Stimulated activated CD4-positive, alpha-beta T cell treated with anti-CD3 and anti-CD28 coated beads, Interleukin-2, amount 100 ng/mL, for 4 hours (primary cell): Measurements from ENCODE around the gene FIGNL2.
A peak's percentile ranks its signal among the peaks of the same experiment; 100 is the strongest.
"Not testable (repeated sequence)": the region's sequence is repeated elsewhere in the genome, so short reads cannot be mapped to it uniquely, and the experiment has no call there.

Experiments
- DNase-seq: peaks from one replicate; pipeline ENCODE4 v3.0.0-alpha.2; 2020; ENCODE audit warnings: low read depth

FIGNL2 gene

DNA sequence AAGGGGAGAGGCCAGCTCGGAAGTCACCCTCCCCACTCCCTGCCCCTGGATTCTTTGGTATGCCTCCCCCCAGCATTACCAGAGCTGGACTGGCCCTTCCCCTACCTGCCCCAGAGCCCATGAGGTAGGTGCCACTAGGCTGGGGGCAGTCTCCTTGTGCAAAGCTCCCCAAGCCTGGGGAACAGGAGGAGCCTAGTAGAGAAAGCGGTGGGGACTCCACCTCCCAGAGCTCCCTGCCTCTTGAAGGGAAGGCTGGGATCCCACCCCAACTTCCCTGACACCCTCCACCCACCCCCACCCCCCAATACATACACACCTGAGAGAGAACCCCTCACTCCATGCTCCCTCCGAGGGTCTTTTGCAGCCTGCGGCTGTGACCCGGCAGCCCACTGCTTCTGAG lies 30.4 kb downstream of the FIGNL2 start:
- no peak for DNase-seq

DNA sequence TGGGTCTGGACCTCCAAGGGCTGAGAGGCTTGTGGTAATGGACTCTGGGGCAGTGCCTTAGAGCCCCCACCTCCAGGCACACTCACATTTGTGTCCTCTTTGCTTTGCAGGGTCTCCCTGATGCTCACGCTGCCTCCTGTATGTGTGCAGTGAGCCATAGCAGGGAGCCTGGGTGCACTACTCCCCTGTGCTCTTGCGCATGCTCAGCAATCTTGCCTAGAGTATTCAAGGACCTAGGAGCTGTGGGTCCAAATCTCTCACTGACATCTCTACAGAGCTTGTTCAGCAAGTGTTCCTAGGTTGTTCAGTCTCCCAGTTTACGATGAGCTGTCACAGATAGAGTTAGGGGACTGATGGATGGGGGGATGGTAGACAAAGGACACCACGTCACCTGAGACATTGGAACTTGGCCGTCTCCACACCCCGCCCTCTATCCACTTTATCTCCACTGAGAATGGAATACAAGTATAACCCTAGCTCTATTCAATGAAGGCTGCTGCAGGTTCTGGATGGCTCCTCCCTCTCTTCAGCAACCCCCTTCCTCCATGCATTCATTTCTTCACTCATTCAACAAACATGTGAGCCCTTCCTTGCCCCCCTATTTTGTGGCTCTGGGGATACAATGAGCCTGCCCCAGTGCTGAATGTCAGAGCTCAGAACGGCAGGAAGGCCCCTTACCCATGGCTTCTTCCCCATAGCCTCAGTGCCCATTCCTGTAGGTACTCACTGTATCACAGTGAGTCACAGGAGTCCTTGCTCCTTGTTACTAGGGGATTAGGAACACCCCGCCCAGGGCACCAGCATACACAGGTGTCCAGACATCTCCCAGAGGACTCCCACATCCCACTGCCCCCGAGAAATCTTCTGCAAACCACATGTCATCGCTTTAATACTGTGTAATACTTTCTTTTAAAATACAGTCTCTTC lies 31.2 kb downstream of the FIGNL2 start:
- no peak for DNase-seq

DNA sequence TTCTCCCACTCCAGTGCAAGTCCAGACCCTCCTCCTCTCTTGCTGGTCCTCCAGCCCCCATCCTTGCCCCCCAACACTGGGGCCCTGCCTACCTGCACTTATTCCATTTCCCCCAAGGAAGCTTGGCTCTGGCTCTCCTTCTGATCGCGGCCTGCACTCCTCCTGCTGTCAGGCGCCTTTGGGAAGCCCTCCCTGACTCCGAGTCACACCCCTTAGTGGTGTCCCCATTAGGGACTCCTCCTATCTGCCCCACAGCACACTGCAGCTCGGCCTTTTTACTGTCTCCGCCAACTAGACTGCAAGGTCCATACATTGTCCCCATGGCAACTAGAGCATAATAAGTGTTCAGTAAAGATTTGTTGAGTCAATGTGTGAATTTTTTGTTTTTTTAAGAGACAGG lies 32.9 kb downstream of the FIGNL2 start:
- DNase-seq = no peak

DNA sequence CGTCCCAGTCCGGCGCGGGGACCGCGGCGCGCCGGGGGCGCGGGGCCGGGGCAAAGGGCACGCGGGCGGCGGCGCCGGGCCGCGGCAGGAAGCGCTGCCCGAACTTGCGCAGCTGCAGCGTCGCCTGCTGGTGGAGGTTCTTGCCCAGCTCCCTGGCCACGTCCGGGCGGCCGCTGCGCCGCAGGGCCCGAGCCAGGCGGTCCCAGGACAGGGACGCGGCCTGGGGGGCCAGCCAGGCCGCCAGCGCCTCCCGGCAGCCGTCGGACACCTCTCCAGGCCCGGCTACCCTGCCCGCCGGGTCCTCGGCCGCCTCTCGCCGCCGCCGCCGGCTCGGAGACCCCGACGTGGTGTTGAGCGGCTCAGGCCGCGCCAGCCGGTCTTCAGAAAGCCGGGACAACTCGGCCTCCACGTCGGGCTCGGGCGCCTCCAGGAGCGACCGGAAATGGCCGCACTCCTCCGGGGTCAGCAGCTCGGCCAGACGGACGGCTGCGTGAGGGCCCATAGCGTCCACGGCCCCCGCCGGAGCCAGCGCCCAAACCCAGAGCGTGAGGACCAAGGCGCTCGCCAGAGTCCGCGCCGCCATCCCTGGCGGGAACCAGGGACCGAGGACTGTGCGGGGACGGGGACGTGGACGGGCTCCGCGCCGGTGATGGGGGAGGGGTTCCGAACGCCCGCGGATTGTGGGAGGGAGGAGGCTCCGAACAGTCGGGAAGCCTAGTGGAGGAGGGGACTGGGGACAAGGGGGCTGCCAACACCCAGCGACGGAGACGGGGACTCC lies 34.0 kb downstream of the FIGNL2 start:
- DNase-seq = peak; percentile 44

DNA sequence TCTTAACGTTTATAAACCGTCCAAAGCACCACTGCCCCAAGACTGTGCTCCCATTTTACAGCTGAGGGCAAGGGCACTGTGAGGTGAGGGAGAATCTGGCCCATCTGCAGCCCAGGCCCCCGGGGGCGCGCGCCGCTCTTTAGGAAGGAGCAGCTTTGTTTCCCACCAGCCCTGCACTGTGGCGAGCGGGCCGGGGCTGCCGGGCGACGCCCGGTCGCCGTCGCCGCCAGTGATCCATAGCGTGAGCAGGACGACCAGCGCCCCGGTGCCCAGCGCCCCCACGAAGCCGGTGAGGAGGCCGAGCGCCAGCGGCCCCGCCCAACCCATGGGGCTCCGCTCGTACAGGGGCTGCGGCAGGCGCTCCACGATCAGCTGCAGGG lies 34.6 kb downstream of the FIGNL2 start:
- DNase-seq = no peak

DNA sequence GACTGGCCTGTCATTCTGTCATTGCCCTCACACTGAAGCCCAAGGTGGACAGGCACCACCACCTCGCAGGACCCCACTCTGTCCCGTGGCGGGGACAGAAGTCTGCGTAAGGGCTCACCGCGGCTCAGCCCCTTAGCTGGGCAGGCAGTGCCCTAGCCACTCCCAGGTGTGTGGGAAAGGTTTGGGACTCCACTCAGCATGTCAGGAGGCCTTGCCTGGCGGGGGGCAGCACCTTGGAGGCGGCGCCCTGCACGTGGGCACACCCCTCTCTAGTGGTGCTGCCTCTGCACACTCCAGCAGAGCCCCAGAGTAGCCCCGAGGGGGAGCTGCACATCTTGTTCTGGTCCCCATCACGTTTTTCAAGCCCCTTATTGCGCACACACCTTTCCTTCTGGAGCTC lies 35.6 kb downstream of the FIGNL2 start:
- DNase-seq = no peak

DNA sequence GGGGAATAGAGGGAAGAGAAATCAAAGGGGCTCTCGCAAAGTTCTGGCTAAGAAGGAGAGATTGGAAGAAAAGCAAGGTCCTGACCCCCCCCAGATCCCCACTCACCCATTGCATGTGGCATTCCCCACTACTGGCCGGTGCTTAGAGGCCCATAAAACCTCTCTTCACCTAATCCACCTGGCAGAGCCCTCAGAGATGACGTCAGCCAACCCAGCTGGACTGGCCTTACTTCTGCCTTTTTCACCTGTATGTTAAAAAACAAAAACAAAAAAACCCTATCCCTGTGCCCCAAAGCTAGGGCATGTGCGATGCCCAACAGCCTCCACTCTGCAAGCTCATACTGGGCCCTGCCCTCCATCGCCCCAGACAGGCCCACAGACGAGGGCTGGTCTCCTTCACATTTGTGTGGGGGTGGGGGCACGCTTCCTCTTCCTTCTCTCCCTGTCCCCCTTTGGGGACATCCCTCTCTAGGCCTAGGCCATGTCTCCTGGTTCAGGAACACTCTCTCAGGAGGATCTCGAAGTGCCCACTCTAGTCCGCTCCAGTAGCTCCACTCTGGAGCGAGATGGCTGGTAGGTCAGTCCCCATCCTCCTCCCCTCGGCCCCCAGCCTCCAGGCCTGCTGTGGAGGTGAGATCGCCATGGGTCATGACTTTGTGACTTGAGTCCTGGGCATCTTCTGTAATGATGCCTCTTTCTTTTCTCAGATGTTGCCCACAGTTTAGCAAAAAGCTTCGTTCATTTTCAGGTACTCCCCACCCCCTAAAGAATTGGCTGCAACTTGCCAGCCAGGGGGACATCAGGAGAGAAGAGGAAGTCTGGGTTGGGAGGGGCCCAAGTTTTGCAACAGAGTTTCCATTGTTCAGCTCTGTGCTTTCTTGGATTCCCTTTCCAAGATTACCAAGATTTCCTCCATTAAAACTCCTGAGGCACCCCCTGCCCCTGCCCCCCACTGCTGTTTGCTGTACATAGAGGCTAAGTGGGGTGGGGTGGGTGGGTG lies 37.0 kb downstream of the FIGNL2 start:
- DNase-seq = no peak

DNA sequence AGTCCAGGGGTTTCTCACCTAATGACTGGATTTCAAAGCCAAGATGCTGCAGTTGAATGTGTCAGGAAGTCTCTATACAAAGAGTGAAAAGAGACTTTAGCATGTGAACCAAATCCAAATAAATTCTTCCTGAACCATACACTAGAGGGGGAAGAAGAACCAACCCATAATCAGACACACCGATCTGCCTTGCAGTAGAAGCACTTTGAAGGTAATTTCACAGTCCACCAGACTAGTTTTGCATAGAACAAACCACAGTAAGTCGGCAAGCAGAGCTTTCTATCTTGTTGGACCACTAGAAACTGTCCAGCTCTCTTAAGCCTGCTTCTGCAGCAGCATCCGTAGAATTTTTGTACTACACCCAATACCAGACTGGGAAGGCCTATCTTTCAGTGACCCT lies 39.3 kb downstream of the FIGNL2 start:
- DNase-seq = no peak

DNA sequence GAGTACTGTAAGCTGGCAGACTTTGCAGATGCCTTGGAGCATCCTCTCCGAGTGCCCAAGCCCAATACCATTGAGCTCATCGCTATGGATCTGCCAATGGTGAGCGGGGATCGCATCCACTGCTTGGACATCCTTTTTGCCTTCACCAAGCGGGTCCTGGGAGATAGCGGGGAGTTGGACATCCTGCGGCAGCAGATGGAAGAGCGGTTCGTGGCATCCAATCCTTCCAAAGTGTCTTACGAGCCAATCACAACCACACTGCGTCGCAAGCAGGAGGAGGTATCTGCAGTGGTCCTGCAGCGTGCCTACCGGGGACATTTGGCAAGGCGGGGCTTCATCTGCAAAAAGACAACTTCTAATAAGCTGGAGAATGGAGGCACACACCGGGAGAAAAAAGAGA lies 41.6 kb downstream of the FIGNL2 start:
- DNase-seq = no peak

DNA sequence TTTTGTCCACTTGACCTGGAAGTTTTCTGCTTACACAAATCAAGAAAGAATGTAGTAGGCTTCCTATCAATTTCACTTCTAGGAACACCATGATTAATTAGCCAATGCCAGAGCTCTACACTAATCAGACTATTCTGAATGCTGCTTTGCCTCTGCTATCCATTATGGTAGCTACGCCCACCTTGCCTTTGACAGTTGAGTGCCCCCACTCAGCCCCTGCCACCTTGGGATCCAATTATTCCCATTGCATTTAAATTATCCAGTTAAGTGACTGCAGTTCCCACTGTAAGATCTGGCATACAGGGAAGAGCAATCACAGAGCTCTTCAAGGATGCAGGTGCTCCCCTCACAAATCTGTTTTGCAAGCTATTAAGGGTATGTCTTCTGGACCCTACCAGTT lies 47.5 kb downstream of the FIGNL2 start:
- DNase-seq = no peak

DNA sequence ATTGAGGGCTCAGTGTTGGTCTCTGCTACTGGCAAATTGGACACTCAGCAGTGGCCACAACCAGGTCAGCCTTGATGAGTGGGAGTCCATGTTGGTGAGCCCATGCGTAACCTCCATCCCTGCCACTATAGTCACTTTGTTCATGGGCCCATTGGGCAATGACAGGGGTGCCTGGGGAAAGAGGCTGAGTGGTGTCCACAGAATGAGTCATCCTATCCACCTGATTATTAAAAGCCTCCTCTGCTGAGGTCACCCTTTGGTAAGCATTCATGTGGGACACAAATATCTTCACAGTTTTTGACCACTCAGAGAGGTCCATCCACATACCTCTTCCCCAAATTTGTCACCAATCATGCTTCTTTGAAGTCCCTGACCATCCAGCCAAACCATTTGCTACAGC lies 50.0 kb downstream of the FIGNL2 start:
- DNase-seq = no peak

DNA sequence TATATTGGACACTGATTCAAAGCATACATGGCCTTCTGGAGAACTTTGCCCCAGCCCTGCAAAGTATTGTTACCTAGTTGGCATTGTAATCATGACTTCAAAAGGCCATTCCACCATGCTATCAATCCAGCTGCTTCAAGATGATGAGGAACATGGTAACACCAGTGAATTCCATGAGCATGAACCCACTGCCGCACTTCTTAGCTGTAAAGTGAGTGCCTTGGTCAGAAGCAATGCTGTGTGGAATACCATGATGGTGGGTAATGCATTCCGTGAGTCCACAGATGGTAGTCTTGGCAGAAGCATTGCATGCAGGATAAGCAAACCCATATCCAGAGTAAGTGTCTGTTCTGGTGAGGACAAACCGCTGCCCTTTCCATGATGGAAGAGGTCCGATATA lies 50.5 kb downstream of the FIGNL2 start:
- not testable (repeated sequence) for DNase-seq

DNA sequence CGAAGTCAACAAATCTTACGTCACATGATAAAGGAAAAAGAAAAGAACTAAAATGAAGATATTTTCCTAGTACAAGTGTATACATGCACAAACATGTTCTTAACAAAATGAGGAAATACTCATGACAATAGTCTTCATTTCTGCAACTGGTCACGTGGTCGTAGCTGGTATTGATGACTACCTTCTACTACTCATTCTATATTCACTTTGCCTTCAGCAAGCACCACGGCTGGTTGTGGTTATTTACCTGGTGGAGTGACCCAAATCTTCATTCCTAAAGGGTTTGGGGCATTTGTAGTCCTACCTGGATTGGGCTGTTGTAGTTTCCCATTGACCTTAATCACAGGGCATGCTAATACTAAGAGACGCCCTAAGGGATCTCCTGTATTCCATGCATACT lies 51.2 kb downstream of the FIGNL2 start:
- DNase-seq = no peak

DNA sequence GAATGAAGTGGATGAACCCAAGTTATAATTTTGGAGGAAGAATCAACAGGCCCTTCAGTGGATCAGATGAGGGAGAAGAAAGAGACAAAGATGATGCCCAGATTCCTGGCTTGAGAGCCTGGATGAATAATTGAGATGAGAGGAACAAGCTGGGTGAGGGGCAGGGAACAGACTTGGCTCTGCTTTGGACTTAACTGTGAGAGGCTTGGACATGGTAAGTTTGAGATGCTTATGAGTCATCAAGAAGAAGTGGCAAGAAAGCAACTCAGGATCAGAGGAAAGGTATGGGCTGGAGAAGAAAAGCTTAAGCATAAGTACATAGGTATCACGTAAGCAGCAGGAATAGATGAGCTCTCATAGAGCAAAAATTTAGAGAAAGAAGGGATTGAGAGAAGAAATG lies 55.3 kb downstream of the FIGNL2 start:
- DNase-seq = no peak

DNA sequence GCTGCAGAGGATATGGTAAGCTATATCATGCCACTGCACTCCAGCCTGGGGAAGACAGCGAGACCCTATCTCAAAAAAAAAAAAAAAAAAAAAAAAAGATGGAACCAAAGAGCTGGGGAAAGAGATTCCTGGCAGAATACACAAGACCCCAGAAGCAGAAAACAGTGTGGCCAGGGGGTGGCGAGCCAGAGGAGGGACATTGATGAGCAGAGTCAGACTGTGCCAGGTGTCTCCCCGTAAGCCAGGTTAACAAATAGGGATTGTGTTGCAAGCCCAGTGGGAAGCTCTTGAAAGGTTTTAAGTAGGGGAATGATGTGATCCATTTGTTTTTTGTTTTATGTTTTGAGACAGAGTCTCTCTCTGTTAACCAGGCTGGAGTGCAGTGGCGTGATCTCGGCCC lies 56.1 kb downstream of the FIGNL2 start:
- no peak for DNase-seq

DNA sequence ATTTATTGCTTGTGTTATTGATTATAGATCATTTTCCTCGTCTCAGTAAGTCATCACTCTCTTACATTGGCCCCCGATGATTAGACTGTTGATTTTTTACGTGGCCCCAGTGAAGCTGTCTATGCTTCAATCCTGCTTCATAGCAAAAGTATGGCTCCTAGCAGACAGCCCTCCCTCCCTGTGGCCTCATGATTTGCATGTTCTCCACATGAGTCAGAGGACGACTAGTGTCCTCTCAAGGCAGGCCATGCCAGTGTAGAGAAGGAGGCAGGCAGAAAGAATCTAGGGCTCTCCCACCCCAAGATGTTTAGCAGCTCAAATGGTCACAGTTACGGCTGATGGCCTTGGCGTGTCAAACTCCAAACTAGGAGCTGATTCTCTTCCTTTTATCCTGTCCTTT lies 59.6 kb downstream of the FIGNL2 start:
- no peak for DNase-seq

DNA sequence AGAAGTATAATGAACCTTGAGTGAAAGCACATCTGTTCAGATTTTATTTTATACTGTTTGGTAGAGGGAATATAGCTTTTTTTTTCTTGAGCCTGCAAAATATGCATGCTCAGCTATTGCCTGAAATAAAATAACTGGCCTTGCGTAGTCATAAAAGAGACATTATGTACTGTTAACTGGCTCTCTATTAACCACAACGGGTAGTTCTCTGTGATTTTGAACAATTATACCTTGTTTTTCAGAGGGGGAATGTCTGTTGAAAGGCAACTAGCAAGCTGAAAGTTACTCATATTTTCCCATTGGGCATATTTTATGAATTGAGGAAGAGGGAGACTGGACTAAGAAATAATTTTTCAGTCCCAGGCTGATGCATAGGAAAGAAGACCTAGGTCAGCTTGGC lies 62.6 kb downstream of the FIGNL2 start:
- no peak for DNase-seq

DNA sequence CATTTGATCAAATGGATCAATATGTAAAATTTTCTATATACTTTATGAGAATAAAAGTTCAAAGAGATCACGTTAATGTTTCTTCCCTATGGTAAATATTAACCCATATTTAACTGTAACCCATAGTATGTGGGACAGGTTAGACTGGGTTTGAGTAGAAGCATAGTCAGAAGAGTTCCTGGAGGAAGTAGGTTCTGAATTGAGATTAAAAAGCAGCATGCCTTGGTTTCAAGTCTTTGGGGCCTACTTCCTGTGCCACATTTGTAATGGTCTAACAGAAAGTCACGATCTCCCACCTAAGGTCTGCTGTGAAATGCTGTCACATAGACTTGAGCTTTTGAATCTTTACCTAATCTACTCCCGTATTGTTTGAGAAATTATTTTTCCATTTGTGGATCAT lies 63.8 kb downstream of the FIGNL2 start:
- no peak for DNase-seq

DNA sequence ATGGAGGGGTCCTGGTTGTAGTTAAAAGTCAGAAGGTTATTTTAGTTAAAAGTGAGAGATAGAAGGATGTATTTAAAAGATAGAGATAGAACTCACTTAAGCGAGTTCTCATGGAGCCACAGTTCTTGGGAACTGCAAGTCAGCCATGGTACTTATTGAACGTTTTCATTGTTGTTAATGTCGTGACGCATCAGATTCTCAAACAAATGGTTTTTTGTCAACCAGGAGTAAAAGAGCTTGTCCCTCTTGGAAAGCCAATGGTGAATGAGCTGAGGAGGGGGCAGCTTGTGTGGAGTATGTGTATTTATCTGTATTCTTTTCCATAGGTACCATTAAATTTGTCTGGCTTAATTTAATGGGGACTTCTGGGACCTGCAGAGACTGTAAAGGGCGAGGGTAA lies 68.6 kb downstream of the FIGNL2 start:
- DNase-seq = no peak

DNA sequence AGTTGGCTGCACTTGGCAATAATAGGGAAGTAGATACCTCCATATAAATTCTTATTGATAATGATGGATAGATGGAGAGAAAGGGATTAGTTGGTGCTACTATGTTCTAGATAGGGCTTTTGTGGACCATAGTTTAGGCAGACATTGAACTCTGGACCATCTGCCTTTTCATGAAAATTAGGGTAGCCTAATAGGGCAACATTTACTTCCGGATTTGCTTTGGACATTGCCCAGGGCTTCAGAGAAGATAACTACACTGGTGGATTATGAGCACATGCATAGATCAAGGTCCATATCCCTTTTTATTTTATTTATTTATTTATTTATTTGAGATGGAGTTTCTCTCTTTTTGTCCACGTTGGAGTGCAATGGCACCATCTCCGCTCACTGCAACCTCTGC lies 70.5 kb downstream of the FIGNL2 start:
- DNase-seq = no peak

DNA sequence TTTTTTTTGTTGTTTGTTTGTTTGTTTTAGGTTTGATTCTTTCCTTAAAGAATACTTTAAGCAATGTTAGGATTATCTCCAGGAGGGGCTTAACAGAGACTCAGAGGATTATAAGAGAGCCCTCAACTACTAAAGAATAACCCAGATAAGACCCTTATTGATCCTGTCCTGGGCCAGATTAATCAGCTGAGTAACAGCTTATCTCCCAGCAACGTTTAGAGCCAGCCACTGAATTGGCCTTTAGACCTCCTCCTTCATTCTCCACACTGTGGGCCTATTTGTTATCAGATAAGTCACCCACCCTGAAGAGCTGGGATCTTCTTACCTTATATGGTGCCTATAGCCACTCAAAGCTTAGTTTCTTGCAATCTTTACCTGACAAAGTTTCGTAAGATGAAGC lies 71.1 kb downstream of the FIGNL2 start:
- DNase-seq = no peak

DNA sequence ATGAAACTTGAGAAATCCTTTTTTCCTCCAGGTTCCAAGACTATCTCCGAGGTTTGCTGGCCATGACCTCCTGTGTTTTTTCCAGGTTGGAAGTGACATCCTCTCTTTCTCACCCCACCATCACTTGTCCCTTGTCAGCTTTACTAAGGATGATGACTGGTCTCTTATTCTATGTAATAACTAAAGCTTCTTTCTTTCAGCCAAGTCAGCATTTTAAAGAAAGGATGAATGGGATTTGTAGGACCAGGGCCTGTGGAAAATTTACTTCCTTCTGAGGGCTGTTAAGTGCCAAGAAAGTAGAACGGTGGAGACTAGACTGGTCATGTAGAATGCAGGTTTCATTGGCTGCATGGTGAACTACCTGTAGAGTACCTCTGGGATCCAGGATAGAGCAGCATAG lies 73.6 kb downstream of the FIGNL2 start:
- DNase-seq = no peak
